ENCODE measurements around the gene SLCO2A1. TPM values are rescaled to one million over a fixed set of nuclear protein-coding genes. Genes with fewer than 3 reads are reported as not detected.

Gene SLCO2A1
- total RNA-seq, 4 donors from 2014 or later, result 6.1 to 54.2 (median 33.1) TPM

- no peak for TF ChIP-seq CTCF (IDR thresholded peaks at IDR 0.05)
- DNase-seq (ENCODE audit: low spot score) (no peak), ATAC-seq (ENCODE audit: low FRiP score) (no peak)
Measured at GRCh38 chr3:134009345-134010000, 20.3 kb downstream of the SLCO2A1 start.

- no peak for DNase-seq (ENCODE audit: low spot score)
- no peak for TF ChIP-seq CTCF (IDR thresholded peaks at IDR 0.05)
- ATAC-seq (ENCODE audit: low FRiP score), result no peak
Measured at GRCh38 chr3:134008630-134009156, 21.0 kb downstream of the SLCO2A1 start.

- no peak for TF ChIP-seq CTCF (IDR thresholded peaks at IDR 0.05)
- ATAC-seq (ENCODE audit: low FRiP score) (no peak), DNase-seq (ENCODE audit: low spot score) (no peak)
Measured at GRCh38 chr3:134007819-134008218, 21.9 kb downstream of the SLCO2A1 start.

DNA sequence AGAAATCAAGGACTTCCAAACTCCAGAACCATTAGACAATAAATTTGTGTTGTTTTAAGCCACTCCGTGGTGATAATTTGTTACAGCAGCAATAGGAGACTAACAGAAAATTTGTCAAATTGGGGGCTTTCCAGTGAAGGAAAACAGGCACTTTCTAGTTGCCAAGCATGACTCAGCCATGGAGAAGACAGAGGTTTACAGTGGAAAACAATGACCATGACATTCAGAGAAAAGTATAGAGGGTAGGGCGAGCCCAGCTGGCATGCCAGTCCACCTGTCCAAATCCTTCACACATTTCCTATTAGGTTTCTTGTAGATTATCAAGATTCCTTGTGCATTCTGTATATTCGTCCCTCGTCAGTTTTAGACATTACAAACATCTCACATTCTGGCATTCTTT is 24.9 kb downstream of the SLCO2A1 start:
- no peak for TF ChIP-seq CTCF (IDR thresholded peaks at IDR 0.05)
- no peak for ATAC-seq (ENCODE audit: low FRiP score)
- DNase-seq (ENCODE audit: low spot score), result no peak

GRCh38 chr3:134003066-134003465 is 26.7 kb downstream of the SLCO2A1 start:
- TF ChIP-seq CTCF (IDR thresholded peaks at IDR 0.05), result no peak
- no peak for ATAC-seq (ENCODE audit: low FRiP score)
- no peak for DNase-seq (ENCODE audit: low spot score)

DNA sequence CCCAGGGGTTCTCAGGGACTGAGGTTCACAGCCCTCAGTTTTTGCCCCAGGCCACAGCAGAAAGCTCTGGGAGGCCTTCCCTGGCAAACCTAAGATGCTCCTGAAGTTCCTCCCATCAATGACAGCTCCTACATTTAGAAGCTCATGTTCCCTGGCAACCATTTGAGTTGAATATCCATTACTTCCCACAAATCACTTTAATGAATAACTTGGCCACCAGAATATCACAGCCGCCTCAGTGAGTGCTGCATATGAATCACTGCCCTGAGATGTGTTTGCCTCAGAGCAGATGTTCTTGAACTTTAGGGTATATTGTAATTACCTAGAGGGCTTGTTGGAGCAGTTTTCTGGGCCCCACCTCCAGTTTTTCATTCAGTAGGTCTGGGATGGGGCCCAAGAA is 27.4 kb downstream of the SLCO2A1 start:
- TF ChIP-seq CTCF (IDR thresholded peaks at IDR 0.05), result no peak
- DNase-seq (ENCODE audit: low spot score) (no peak), ATAC-seq (ENCODE audit: low FRiP score) (no peak)

DNA sequence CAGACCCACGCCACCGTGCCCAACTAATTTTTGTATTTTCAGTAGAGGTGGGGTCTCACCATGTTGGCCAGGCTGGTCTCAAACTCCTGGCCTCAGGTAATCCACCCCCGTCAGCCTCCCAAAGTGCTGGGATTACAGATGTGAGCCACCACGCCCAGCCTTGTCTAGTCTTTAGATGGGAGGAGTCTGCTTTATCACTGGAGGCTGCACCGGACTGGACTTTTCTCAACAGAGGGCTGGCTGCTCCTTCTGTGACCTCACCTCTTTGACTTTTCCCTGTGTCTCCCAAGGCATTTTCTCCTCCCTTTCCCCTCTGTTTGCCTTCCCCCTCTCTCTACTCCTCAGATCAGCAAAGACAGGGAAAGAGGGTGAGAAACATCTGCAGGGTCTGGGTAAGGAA is 28.5 kb downstream of the SLCO2A1 start:
- ATAC-seq (ENCODE audit: low FRiP score) (no peak), DNase-seq (ENCODE audit: low spot score) (no peak)
- TF ChIP-seq CTCF (IDR thresholded peaks at IDR 0.05), result no peak

Measured in omental fat pad (tissue), 4 donors.